ENCODE results near the gene MKRN1. TPM values are rescaled to one million over a fixed set of nuclear protein-coding genes. Genes with fewer than 3 reads are reported as not detected.
"Not testable (repeated sequence)": the region's sequence is repeated elsewhere in the genome, so short reads cannot be mapped to it uniquely, and the experiment has no call there.

The MKRN1 gene, protein sequence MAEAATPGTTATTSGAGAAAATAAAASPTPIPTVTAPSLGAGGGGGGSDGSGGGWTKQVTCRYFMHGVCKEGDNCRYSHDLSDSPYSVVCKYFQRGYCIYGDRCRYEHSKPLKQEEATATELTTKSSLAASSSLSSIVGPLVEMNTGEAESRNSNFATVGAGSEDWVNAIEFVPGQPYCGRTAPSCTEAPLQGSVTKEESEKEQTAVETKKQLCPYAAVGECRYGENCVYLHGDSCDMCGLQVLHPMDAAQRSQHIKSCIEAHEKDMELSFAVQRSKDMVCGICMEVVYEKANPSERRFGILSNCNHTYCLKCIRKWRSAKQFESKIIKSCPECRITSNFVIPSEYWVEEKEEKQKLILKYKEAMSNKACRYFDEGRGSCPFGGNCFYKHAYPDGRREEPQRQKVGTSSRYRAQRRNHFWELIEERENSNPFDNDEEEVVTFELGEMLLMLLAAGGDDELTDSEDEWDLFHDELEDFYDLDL
- 153 TPM for total RNA-seq

DNA sequence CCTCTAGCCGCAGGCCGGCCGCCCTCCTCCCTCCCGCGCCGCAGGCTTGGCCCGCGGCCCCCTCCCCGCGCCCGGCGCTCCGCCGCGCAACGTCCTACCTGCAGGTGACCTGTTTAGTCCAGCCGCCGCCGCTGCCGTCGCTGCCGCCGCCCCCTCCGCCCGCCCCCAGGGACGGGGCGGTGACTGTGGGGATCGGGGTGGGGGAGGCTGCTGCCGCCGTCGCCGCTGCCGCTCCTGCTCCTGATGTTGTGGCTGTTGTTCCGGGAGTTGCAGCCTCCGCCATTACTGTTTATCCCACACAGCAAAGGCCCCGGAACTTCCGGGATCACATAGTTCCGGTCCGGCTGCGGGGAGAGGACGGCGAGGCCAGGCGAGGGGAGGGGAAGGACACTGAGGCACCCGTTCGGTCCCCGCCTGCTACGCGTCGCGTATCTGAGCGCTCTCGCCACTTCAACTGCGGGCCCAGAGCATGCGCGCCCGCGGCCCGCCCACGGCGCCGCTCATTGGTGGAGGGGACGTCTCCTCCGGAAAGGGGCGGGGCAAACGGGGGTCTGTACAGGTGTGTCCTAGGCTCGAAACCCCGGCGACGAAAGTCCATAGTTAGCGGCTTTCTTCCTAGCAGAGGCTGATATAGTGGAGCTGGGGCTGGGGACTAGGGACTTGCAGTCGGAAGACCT is at the start of gene MKRN1:
MKRN1 (minus strand) TSS at position 444 of the 677 bp plus-strand sequence; CDS start at position 283, 161 bp downstream.
- Histone ChIP-seq H3K27me3 (ENCODE audit: insufficient read depth, low read length) (no peaks in the 10 kb centered on the region), H3K9me3 (ENCODE audit: low read depth, low read length) (no peaks in the 10 kb centered on the region), H3K4me3 (ENCODE audit: low read length) (peak within 1 kb of the TSS; percentile 91), H3K4me1 (ENCODE audit: insufficient read depth, low read length) (peaks cover 32% of the 10 kb centered on the region)

DNA sequence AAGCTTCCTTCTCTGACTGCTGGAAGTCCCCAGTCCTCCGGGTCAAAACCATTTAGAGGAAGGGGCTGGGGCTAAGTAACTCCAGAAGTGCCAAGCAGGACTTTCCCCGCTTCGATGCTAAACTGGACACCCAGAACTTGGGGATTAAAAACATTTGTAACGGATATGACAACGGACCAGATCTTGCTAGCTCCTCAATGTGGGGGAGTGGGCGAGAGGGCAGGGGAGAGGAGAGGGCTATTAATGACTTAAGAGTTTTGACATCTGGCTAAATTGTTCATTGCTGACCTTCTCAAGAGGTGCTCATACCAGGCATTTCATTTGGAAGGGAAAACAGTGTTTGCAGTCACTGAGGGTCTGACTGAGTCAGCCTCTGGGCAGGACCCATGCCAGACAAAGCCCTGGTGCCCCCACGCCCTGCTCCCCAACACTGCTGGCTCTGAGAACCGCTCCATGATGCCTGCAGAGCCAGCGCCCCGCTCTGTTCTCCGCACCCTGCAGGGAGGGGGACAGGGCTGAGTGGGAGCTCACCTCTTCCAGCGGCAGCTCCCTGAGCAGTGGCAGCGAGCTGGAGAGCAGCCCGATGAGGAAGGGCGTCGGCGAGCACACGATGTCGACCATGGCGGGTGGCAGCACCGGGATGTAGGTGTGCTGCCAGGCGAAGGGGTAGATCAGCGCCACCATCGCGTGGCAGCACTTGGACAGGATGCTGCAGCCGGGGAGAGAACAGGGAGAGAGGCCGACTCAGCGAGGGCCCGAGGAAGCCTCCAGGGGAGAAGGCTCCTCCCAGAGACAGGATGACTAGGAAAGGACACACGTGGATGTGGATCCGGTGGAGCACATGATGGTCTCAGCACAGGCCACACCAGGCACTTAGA is 47.7 kb upstream of the MKRN1 start:
- Histone ChIP-seq H3K4me3 (ENCODE audit: low read length) (no peak overlapping the region), H3K9me3 (ENCODE audit: low read depth, low read length) (no peaks in the 10 kb centered on the region), H3K4me1 (ENCODE audit: insufficient read depth, low read length) (peaks cover 20% of the 10 kb centered on the region), H3K27me3 (ENCODE audit: insufficient read depth, low read length) (no peaks in the 10 kb centered on the region)

DNA sequence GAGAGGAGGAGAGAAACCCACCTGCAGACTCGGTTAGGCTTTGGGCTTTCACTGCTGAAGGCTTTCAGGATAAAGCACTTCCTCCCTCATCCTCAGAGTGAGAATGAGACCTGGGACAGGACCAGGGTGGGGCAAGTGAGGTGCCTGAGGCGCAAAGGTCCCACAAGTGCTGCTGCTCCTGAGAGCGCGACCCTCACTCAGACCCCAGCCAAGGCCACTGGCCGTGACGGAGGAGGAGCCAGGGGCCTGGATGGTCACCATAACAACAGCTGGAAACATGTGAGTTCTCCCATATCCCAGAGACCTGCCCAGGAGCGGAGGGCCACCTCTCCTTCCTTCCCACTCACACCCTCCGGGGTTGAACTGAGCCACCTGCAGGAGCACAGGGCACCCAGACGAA is 46.9 kb upstream of the MKRN1 start:
- Histone ChIP-seq H3K27me3 (ENCODE audit: insufficient read depth, low read length) (no peaks in the 10 kb centered on the region), H3K4me3 (ENCODE audit: low read length) (no peak overlapping the region), H3K4me1 (ENCODE audit: insufficient read depth, low read length) (peaks cover 20% of the 10 kb centered on the region), H3K9me3 (ENCODE audit: low read depth, low read length) (no peaks in the 10 kb centered on the region)

DNA sequence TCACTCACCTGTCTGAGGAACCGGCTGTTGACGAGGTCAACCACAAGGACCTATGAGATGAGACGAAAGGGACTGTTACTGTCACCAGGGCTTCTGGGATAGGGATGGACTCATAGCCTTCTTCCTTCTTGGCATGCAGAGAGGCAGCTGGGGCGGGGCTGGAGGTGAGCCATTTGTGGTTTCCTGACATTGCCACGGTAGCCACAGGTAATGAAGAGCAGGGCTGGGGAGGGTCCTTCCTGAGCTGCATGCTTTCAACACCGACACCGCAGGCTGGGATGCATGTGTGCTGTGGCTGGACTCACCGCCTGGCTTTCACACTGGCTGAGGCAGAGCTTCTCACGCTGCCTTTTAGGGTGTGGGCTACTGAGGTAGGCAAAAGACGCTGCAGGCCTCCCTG is 46.4 kb upstream of the MKRN1 start:
- Histone ChIP-seq H3K9me3 (ENCODE audit: low read depth, low read length) (no peaks in the 10 kb centered on the region), H3K4me3 (ENCODE audit: low read length) (no peak overlapping the region), H3K27me3 (ENCODE audit: insufficient read depth, low read length) (no peaks in the 10 kb centered on the region), H3K4me1 (ENCODE audit: insufficient read depth, low read length) (peaks cover 20% of the 10 kb centered on the region)

DNA sequence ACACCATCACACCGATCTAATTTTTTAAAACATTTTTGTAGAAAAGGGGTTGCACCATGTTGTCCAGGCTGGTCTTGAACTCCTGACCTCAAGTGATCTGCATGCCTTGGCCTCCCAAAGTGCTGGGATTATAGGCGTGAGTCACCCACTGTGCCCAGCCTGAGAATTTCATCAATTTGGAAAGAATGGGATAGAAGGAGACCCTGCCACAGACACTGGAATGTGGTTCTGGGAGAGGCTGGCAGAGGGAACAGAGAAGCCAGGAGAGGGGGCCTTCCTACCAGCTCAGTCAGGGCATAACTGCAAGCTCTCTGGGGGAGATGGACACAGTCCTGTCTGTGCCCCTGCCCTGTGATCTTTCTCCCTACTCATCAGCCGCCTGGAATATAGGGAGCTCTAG is 42.1 kb upstream of the MKRN1 start:
- no peak overlapping the region for H3K4me3 ChIP-seq (ENCODE audit: low read length)
- no peaks in the 10 kb centered on the region for H3K27me3 ChIP-seq (ENCODE audit: insufficient read depth, low read length)
- no peaks in the 10 kb centered on the region for H3K9me3 ChIP-seq (ENCODE audit: low read depth, low read length)
- peaks cover 14% of the 10 kb centered on the region for H3K4me1 ChIP-seq (ENCODE audit: insufficient read depth, low read length)

DNA sequence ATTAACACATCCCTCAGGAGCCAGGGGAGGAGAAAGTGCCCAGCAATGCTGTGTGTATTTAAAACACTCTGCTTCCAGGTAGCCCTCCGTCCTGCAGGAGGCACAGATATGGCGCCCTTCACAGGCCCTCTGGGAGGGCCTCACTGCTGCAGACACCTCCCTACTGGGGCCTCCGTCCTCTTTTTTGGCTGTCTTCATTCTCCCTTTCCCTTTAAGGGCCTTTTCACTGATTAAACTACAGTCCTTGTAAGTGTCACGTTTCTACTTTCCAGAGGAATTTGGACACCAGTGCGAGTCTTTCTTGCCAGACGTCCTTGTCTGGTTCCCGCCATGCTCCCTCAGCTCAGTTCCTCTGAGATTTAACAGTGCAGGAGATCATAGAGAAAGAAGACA is 39.7 kb upstream of the MKRN1 start:
- peaks cover 3% of the 10 kb centered on the region for H3K4me1 ChIP-seq (ENCODE audit: insufficient read depth, low read length)
- H3K9me3 ChIP-seq (ENCODE audit: low read depth, low read length): no peaks in the 10 kb centered on the region
- H3K27me3 ChIP-seq (ENCODE audit: insufficient read depth, low read length): no peaks in the 10 kb centered on the region
- H3K4me3 ChIP-seq (ENCODE audit: low read length): no peak overlapping the region

DNA sequence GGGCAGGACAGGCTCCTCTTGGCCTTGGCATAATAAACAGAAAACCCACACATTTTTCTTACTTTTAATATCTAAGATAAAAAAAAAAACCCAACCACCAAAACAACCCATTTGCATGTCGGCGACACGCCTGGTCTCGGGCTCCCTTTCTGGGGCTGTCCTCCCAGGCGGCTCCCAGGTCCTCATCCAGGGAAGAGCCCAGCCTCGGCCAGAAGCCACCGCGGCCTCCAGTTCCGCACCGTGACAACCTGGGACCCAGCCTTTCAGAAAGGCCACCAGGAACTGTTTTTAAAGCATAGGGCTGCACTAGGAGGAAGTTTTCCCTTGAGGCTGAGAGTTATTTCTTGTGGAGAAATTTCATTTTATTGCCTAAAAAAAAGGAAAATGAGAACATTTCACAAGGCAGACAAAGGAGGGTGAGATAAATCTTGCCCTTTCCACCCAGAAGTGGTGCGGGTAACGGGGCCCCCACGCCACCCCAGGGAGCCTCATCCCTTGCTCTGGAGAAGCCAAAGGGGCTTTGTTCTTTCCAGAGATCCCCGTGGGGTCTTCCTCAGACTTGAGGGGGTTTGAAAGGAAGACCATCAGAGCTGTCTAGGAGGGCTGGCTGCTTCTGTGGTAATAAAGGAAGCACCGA is 39.2 kb upstream of the MKRN1 start:
- no peak overlapping the region for H3K4me3 ChIP-seq (ENCODE audit: low read length)
- no peaks in the 10 kb centered on the region for H3K9me3 ChIP-seq (ENCODE audit: low read depth, low read length)
- H3K4me1 ChIP-seq (ENCODE audit: insufficient read depth, low read length): peaks cover 3% of the 10 kb centered on the region
- no peaks in the 10 kb centered on the region for H3K27me3 ChIP-seq (ENCODE audit: insufficient read depth, low read length)

DNA sequence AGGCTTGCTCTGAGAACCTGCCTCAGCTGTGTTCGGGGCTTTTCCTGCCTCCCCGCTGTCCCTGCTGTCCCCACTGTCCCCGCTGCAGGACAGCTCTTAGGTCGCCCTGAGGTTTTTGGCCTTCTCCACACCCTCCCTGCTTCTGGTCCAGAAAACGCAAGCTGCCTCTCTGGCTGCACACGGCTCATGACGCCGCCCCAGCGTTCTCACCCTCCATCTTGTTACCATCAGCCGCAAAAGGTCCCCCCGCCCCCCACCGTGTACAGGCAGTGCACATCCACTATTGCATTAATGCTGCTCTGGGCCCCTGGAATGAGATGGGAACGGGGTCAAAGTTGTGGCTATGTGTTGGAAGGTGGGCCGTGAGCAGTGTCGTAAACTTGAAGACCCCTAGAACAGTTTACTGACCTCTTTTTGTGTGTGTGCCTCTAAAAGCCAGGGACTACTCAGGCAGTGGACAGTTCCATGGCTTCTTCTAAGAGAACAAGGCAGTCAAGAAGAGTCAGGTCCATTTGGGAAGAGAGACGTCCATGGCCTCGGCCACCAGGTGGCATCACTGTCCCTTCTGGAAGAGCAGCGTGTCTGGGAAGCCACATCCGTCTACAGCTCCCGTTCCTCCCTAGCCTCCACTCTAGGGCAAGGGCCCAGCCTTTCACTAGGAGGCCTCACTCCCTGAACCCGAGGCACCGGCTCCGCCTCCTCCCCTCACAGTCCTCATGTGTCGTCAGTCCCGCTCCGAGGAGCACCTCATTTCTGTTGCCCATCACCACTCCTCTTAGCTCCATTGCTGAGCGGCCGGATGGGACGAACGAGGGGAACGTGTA is 38.5 kb upstream of the MKRN1 start:
- Histone ChIP-seq H3K27me3 (ENCODE audit: insufficient read depth, low read length) (no peaks in the 10 kb centered on the region), H3K4me3 (ENCODE audit: low read length) (no peak overlapping the region), H3K4me1 (ENCODE audit: insufficient read depth, low read length) (peaks cover 3% of the 10 kb centered on the region), H3K9me3 (ENCODE audit: low read depth, low read length) (no peaks in the 10 kb centered on the region)

DNA sequence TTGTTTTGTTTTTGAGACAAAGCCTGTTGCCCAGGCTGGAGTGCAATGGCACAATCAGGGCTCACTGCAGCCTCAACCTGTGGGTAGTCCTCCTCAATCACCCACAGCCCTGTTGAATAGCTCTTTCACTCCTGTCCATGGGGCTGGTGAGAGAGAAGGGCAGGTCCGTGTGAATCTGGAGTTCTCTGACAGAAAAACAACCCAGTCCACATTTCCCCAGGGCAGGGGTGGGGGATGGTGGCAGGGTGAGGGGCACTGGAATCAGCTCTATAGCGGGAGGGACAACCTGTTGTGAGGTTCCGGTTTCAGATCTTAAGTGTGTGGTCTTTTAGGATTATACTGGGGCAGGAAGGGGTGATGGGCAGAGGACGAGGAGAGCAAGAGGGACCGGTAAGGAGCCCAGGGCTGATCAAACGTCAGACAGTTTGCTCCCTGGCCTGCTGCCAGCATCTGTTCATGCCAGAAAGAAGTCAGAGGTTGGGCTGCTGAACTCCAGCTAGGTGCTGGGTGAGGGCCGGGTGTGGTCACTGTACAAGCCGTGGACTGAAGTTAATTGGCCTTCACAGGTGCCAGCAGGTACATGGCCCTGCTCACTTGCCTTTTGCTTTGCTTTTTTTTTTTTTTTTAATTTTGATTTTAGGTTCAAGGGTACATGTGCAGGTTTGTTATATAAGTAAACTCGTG is 33.2 kb upstream of the MKRN1 start:
- H3K27me3 ChIP-seq (ENCODE audit: insufficient read depth, low read length): no peaks in the 10 kb centered on the region
- H3K9me3 ChIP-seq (ENCODE audit: low read depth, low read length): no peaks in the 10 kb centered on the region
- no peak overlapping the region for H3K4me3 ChIP-seq (ENCODE audit: low read length)
- no peaks in the 10 kb centered on the region for H3K4me1 ChIP-seq (ENCODE audit: insufficient read depth, low read length)

DNA sequence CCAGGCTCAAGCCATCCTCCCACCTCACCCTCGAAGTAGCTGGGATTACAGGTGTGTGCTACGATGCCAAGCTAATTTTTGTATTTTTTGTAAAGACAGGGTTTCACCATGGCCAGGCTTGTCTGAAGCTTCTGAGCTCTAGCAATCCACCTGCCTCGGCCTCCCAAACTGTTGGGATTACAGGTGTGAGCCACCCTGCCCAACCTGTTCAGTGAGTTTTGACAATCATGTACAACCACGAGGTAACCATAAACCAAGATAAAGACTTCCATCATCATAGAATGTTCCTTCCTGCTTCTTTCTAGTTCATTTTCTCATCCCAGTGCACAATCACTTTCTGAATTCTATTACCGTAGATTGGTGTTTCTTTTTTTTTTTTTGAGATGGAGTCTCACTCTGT is 30.5 kb upstream of the MKRN1 start:
- no peaks in the 10 kb centered on the region for H3K27me3 ChIP-seq (ENCODE audit: insufficient read depth, low read length)
- no peaks in the 10 kb centered on the region for H3K9me3 ChIP-seq (ENCODE audit: low read depth, low read length)
- H3K4me3 ChIP-seq (ENCODE audit: low read length): no peak overlapping the region
- H3K4me1 ChIP-seq (ENCODE audit: insufficient read depth, low read length): no peaks in the 10 kb centered on the region

DNA sequence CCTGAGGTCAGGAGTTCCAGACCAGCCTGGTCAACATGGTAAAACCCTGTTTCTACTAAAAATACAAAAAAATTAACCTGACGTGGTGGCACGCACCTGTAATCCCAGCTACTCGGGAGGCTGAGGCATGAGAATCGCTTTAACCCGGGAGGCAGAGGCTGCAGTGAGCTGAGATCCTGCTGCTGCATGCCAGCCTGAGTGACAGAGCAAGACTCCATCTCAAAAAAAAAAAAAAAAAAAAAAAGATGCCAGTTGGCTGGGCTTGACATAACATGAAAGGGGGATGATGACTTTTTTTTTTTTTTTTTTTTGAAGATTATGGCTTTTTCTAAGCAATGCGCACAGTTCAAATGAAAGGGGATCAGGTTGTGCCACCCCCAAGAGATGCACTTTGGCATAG is 28.3 kb upstream of the MKRN1 start:
- not testable (repeated sequence) for H3K27me3 ChIP-seq (ENCODE audit: insufficient read depth, low read length); H3K9me3 ChIP-seq (ENCODE audit: low read depth, low read length); H3K4me3 ChIP-seq (ENCODE audit: low read length); H3K4me1 ChIP-seq (ENCODE audit: insufficient read depth, low read length)

DNA sequence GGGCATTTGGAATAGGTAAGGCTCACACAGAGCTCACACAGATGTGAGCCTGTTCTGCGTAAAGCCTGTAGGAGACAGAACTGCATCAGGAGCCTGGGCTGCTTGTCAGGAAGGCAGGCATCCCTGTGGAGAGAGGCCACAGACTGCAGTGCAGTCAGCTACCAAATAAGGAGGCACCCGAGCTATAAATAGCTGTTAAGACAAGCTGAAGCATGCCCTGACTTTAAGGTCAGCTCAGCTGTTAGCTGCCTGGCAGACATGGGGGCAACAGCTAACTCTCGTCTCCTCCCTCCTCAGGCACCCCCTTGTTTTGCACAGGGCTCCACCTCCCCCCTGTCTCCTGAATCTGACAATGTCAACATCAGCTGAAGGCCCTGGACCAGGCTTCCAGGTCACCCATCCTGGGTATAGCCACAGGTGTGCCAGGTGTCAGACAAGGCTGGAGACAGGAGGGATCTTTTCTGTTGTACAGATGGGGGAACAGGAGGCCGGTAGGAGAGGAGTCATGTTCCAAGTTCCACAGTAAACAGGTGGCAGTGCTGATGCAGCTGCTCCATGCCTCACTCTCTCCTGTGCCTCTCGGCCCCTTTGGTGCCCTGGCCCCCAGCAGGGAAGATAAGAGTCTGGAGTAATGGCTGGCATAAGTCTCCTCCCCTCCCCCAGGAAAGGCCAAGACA is 27.6 kb upstream of the MKRN1 start:
- no peaks in the 10 kb centered on the region for H3K4me1 ChIP-seq (ENCODE audit: insufficient read depth, low read length)
- no peaks in the 10 kb centered on the region for H3K9me3 ChIP-seq (ENCODE audit: low read depth, low read length)
- no peak overlapping the region for H3K4me3 ChIP-seq (ENCODE audit: low read length)
- H3K27me3 ChIP-seq (ENCODE audit: insufficient read depth, low read length): no peaks in the 10 kb centered on the region

DNA sequence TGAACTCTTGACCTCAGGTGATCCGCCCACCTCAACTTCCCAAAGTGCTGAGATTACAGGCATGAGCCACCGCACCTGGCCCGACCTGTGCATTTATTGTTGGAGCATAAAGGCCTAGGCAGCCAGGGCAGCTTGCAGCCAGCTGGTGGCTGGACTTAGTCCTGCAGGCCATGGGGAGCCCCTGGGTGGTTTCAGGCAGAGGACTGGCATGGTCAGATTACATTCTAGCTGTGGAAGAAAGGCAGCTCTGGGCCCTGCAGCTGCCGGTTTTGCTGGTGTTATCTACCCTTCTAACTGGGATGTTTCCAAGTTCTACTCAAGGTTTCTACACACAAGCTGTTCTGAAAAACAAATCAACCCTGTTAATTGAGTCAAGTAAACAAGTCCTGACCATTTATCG is 22.7 kb upstream of the MKRN1 start:
- no peaks in the 10 kb centered on the region for H3K27me3 ChIP-seq (ENCODE audit: insufficient read depth, low read length)
- H3K4me3 ChIP-seq (ENCODE audit: low read length): no peak overlapping the region
- H3K4me1 ChIP-seq (ENCODE audit: insufficient read depth, low read length): no peaks in the 10 kb centered on the region
- no peaks in the 10 kb centered on the region for H3K9me3 ChIP-seq (ENCODE audit: low read depth, low read length)
